Aorta (tissue), 5 donors: ENCODE measurements around the gene MTFMT. TPM values are rescaled to one million over a fixed set of nuclear protein-coding genes. Genes with fewer than 3 reads are reported as not detected.
"Not testable (repeated sequence)": the region's sequence is repeated elsewhere in the genome, so short reads cannot be mapped to it uniquely, and the experiment has no call there.

Experiments
- ATAC-seq: fragments of 200-7000 bp; cut with Tn5 transposase; one replicate; pipeline ENCODE4 v1.9.1; 2022; ENCODE audit warnings: moderate library complexity; ENCODE audit not compliant: low FRiP score
- DNase-seq, 2 donors: peaks; one replicate each; pipeline ENCODE4 v3.0.0-alpha.2; 2020
- H3K27ac ChIP-seq, 2 donors: one replicate each; pipeline ENCODE4 v1.5.1; 2013; ENCODE audit warnings: low read length in 2 of 2, mild to moderate bottlenecking in 2 of 2, moderate library complexity in 2 of 2, control low read depth in 1 of 2, inconsistent platforms in 1 of 2, low read depth in 1 of 2
- H3K27me3 ChIP-seq, 2 donors: one replicate each; pipeline ENCODE4 v1.6.1; 2013; ENCODE audit warnings: control low read depth in 1 of 2, low read length in 1 of 2, mild to moderate bottlenecking in 1 of 2, moderate library complexity in 1 of 2; ENCODE audit not compliant: insufficient read depth in 2 of 2, control insufficient read depth in 1 of 2
- H3K36me3 ChIP-seq, 2 donors: one replicate each; pipeline ENCODE4 v1.6.1; 2013; ENCODE audit warnings: control low read depth in 1 of 2, low read length in 1 of 2, mild to moderate bottlenecking in 1 of 2; ENCODE audit not compliant: insufficient read depth in 2 of 2, control insufficient read depth in 1 of 2
- H3K4me1 ChIP-seq, 2 donors: one replicate each; pipeline ENCODE4 v1.6.1; 2013; ENCODE audit warnings: low read length in 2 of 2, control low read depth in 1 of 2, mild to moderate bottlenecking in 1 of 2, moderate library complexity in 1 of 2; ENCODE audit not compliant: insufficient read depth in 2 of 2, control insufficient read depth in 1 of 2
- H3K4me3 ChIP-seq, 2 donors: one replicate each; pipeline ENCODE4 v1.5.1; 2013; ENCODE audit warnings: low read length in 2 of 2, control low read depth in 1 of 2, mild to moderate bottlenecking in 1 of 2
- H3K9me3 ChIP-seq: one replicate; pipeline ENCODE4 v1.6.1; 2013; ENCODE audit warnings: mild to moderate bottlenecking, low read length; ENCODE audit not compliant: control insufficient read depth
- WGBS, 2 donors: extraction: QIAGEN DNeasy Blood & Tissue Kit; methylation state at CpG; one replicate each; pipeline ENCODE4 v1.1.7; 2013; 5-methylcytosine and 5-hydroxymethylcytosine counted together
- intact Hi-C, 2 donors: fragments of 100-400 bp; cut with DNase I; formaldehyde crosslinking; loops; one replicate each; pipeline versions ENCODE4 v1.14.2 to v1.15.0; 2022
- polyA plus RNA-seq, 2 donors: library from polyadenylated mRNA; stranded (reverse); fragments of 200-250 nt; gene quantifications; one replicate each; pipeline ENCODE4 v1.2.3, GENCODE V29; 2013
- total RNA-seq, 2 donors: library from RNA; stranded (reverse); fragmentation: NEBNext Ultra II Directional; extraction: Animal tissue kit (Norgen Biotek cat#: 25700); gene quantifications; one replicate each; pipeline ENCODE4 v1.2.1, GENCODE V29; 2021
- donor health status: healthy with polysubstance abuse.
- donor health status: Bipolar disorder and iron deficiency.
- donor health status: DM: no; HTN: no; CAD: no.
- donor health status: DM: no; HTN: no; CAD: no.
- donor health status: DM: yes; HTN: yes; CAD: no.

The MTFMT gene
- total and polyA plus RNA-seq, 4 donors: 6.1 to 15.2 (median 11.1) TPM

- Histone ChIP-seq H3K27ac (no peak overlapping the region), H3K27me3 (no peaks in the 10 kb centered on the region), H3K4me3 (no peak overlapping the region), H3K9me3 (no peaks in the 10 kb centered on the region), H3K36me3 (peaks cover 4 to 7% of the 10 kb centered on the region in 2 donors), H3K4me1 (no peaks in the 10 kb centered on the region)
- DNase-seq (peak; percentile 93 to 94), ATAC-seq (peak; percentile 89)
- WGBS, 2 donors: 8 to 19% methylated on average over 19 of the region's 19 CpGs
- intact Hi-C loops: no loop called here
Observed at GRCh38 chr15:65049418-65049840, 20.0 kb upstream of the MTFMT start.

DNA sequence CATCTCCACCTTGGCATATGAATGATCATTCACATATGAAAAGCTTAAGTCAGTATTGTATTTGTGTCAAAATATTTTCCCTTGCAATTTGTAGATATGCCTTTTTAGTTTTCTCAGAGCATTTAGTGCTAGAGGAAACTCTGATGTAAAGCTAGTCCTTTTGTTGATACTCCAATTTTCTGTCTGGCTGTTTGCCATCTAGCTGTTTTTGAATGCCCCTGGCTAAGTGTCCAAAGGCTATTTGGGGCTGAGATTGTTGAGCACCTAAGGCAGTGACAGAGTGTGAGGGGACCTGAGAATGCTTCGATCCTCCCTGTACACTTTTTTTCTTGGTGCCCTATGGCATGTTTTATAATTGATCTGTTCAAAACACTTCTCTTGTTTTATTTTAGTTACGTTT is 18.8 kb upstream of the MTFMT start:
- ATAC-seq: no peak
- Histone ChIP-seq H3K9me3 (no peaks in the 10 kb centered on the region), H3K27ac (no peak overlapping the region), H3K4me3 (no peak overlapping the region), H3K27me3 (no peaks in the 10 kb centered on the region), H3K36me3 (peaks cover 0 to 2% of the 10 kb centered on the region in 2 donors), H3K4me1 (no peaks in the 10 kb centered on the region)
- DNase-seq: no peak
- intact Hi-C loops: no loop called here
- 24 to 28% methylated on average over 2 of the region's 2 CpGs for WGBS, 2 donors

DNA sequence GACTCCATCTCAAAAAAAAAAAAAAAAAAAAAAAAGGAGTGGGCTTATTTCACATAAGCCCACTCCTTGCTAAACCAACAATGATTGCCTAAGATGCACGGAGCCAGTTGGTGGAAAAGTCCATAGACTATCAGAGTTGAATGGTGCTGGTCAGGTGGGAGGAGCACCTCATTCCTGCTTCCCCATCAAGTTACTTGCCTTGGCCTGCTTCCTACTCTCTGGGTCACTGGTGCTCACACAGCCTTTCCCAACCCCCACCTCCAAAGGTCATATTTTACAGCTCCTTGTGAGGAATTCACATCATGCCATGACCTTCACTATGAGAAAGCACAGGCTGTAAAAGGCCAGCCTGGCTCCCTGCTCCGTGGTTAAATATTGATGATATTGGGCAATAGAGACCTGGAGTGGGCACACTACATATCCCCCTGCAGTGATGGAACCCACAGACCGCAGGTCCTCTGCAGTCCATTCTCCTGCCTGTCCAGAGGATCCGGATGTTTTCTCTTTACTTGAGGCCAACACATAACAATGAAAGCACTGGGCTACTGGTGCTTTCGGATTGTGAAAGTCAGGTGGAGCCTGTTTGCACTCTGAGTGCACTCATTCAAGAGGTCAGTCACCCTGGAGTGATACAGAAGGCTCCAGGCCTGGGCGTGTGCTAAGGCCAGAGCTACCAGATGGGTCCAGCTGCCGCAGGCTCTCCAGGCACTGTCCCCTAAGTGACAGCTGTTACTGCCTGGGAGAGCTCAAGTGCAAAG is 15.5 kb upstream of the MTFMT start, which contains the start of gene SLC51B:
Gene SLC51B (plus strand): TSS at position 664 of the 758 bp plus-strand sequence. CDS start 4,618 bp downstream, outside the sequence.
- H3K4me3 ChIP-seq: no peak within 1 kb of the TSS
- ATAC-seq (no peak), DNase-seq (no peak)
- no peaks in the 10 kb centered on the region for H3K36me3 ChIP-seq
- intact Hi-C loops: no loop called here
- no peak within 1 kb of the TSS for H3K27ac ChIP-seq
- 84 to 88% methylated on average over 7 of the region's 7 CpGs for WGBS, 2 donors
- H3K4me1 ChIP-seq: no peaks in the 10 kb centered on the region
- no peaks in the 10 kb centered on the region for H3K27me3 ChIP-seq
- H3K9me3 ChIP-seq: no peaks in the 10 kb centered on the region

DNA sequence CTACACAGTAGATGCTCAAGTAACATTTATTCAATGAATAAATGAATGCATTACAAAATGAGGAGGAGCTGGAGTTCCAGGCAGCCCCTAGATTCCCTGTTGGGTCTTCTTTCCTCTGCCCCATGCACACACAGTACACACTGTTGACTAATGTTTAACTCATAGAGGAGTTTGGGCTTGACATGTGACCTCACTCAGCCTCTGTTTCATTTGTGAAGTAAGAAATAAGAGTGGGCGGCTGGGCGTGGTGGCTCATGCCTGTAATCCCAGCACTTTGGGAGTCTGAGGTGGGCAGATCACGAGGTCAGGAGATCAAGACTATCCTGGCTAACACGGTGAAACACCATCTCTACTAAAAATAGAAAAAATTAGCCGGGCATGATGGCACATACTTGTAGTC is 14.8 kb upstream of the MTFMT start:
- H3K9me3 ChIP-seq, DNase-seq, H3K27me3 ChIP-seq, H3K27ac ChIP-seq, H3K36me3 ChIP-seq, H3K4me1 ChIP-seq, intact Hi-C loops, H3K4me3 ChIP-seq, ATAC-seq: not testable (repeated sequence)
- 71 to 73% methylated on average over 5 of the region's 5 CpGs for WGBS, 2 donors

- Histone ChIP-seq H3K9me3 (no peaks in the 10 kb centered on the region), H3K27ac (no peak overlapping the region), H3K36me3 (peaks cover 0 to 1% of the 10 kb centered on the region in 2 donors), H3K4me1 (no peaks in the 10 kb centered on the region), H3K4me3 (no peak overlapping the region), H3K27me3 (no peaks in the 10 kb centered on the region)
- WGBS, 2 donors: 52 to 59% methylated on average over 4 of the region's 4 CpGs
- intact Hi-C loops: no loop called here
- ATAC-seq (no peak), DNase-seq (no peak)
Observed at GRCh38 chr15:65042776-65043327, 13.4 kb upstream of the MTFMT start.

GRCh38 chr15:65041787-65042186 is 12.3 kb upstream of the MTFMT start:
- no peak overlapping the region for H3K4me3 ChIP-seq
- intact Hi-C loops: no loop called here
- peaks cover 0 to 1% of the 10 kb centered on the region in 2 donors for H3K36me3 ChIP-seq
- H3K27ac ChIP-seq: no peak overlapping the region
- no peaks in the 10 kb centered on the region for H3K4me1 ChIP-seq
- no peaks in the 10 kb centered on the region for H3K9me3 ChIP-seq
- 91 to 92% methylated on average over 2 of the region's 2 CpGs for WGBS, 2 donors
- H3K27me3 ChIP-seq: no peaks in the 10 kb centered on the region
- DNase-seq (no peak), ATAC-seq (no peak)

DNA sequence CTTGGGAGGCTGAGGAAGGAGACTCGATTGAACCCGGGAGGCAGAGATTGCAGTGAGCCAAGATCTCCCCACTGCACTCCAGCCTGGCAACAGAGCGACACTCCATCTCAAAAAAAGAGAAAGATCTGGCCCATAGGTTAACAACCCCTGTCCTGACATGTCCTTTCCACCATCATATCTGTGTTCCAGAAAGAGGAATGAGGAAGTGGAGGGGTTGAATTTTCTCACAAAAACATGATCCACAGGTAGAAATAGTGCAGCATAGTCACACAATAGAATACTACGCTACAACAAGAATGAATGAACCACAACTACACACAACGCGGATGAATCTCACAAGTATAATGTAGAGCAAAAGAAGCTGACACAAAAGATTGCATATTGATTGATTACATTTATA is 11.0 kb upstream of the MTFMT start:
- ATAC-seq (no peak), DNase-seq (no peak)
- Histone ChIP-seq H3K27ac (no peak overlapping the region), H3K36me3 (peaks cover 0 to 1% of the 10 kb centered on the region in 2 donors), H3K4me3 (no peak overlapping the region), H3K9me3 (no peaks in the 10 kb centered on the region), H3K4me1 (no peaks in the 10 kb centered on the region), H3K27me3 (no peaks in the 10 kb centered on the region)
- intact Hi-C loops: no loop called here
- WGBS, 2 donors: 82 to 83% methylated on average over 6 of the region's 6 CpGs

- Histone ChIP-seq H3K4me1 (no peaks in the 10 kb centered on the region), H3K36me3 (peaks cover 0 to 1% of the 10 kb centered on the region in 2 donors), H3K27ac (no peak overlapping the region), H3K27me3 (no peaks in the 10 kb centered on the region), H3K9me3 (no peaks in the 10 kb centered on the region), H3K4me3 (no peak overlapping the region)
- intact Hi-C loops: loop anchor here in 1 of 2 donors (10.0 kb wide), 1 partner anchor 236 kb away; no protein-coding TSS in a partner anchor
- 61 to 62% methylated on average over 5 of the region's 5 CpGs for WGBS, 2 donors
- DNase-seq (no peak), ATAC-seq (no peak)
Observed at GRCh38 chr15:65038836-65039235, 9.4 kb upstream of the MTFMT start.

- DNase-seq (no peak), ATAC-seq (no peak)
- H3K27ac ChIP-seq: no peak overlapping the region
- H3K27me3 ChIP-seq: no peaks in the 10 kb centered on the region
- peaks cover 0 to 1% of the 10 kb centered on the region in 2 donors for H3K36me3 ChIP-seq
- no peak overlapping the region for H3K4me3 ChIP-seq
- no peaks in the 10 kb centered on the region for H3K4me1 ChIP-seq
- intact Hi-C loops: loop anchor here in 1 of 2 donors (10.0 kb wide), 1 partner anchor 236 kb away; no protein-coding TSS in a partner anchor
- H3K9me3 ChIP-seq: no peaks in the 10 kb centered on the region
- 90% methylated on average over 3 of the region's 3 CpGs for WGBS, 2 donors
Observed at GRCh38 chr15:65038428-65038827, 9.0 kb upstream of the MTFMT start.
